NCI-H446 treated with DMSO at 0.1 percent for 48 hours (cell line): ENCODE measurements around the gene CTSH.
"Not testable (repeated sequence)": the region's sequence is repeated elsewhere in the genome, so short reads cannot be mapped to it uniquely, and the experiment has no call there.

Experiments used
- DNase-seq: peaks from one replicate; lab custom pipeline; 2025; lab: John Stamatoyannopoulos, UW

CTSH gene

DNA sequence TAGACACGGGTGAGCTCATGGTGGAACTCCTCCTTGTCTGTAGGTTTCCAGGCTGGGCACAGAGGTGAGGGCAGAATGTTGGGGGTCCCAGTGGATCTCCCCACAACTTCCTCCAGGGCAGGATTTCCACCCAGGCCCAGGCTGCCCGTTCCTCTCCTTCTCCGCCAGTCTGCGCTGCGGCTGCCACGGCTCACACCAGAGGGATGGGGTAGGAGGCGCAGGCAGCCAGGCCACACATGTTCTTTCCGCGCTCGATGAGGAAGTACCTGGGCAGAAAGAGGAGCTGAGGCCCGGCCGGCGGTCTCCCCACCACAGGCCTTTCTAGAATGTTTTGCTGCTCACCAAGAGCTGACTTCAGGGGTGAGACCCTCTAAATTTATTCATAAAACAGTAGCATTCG lies 22.9 kb downstream of the CTSH start:
- no peak for DNase-seq

DNA sequence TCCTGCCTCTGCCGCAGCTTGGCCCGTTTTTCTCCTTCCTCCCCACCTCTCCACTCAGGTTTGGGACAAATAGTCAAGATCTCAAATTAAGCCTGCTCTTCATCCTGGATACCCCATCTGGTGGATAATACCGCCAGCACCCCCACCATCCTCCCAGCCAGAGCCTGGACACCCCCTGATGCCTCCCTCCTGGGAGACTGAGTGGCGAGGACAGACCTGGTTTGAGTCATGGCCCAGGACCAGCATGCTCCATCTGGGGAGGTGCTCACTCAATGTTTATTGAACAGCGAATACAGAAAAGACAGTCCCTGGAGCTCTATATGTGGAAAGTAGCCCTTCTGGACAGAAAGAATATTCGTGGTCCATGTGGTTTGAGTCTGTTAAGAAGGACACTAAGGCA lies 23.3 kb downstream of the CTSH start:
- no peak for DNase-seq

DNA sequence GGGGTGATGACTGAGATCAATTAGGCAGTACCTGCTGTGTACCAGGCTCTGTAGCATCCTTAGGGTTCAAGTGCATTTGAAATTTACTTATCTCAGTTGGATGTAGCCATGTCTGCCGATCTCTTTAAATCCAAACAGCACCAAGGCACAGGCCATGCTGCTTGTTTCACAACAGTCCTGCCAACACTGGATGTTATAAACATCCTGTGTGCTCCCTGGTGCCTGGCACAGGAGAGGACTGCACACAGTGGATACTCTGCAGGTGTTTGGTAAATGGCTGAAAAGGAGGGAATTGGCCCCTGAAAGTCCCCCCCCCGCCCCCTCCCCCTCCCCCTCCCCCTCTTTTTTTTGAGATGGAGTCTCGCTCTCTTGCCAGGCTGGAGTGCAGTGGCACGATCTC lies 27.0 kb downstream of the CTSH start:
- no peak for DNase-seq

GRCh38 chr15:78916088-78916487 lies 28.8 kb downstream of the CTSH start:
- no peak for DNase-seq

DNA sequence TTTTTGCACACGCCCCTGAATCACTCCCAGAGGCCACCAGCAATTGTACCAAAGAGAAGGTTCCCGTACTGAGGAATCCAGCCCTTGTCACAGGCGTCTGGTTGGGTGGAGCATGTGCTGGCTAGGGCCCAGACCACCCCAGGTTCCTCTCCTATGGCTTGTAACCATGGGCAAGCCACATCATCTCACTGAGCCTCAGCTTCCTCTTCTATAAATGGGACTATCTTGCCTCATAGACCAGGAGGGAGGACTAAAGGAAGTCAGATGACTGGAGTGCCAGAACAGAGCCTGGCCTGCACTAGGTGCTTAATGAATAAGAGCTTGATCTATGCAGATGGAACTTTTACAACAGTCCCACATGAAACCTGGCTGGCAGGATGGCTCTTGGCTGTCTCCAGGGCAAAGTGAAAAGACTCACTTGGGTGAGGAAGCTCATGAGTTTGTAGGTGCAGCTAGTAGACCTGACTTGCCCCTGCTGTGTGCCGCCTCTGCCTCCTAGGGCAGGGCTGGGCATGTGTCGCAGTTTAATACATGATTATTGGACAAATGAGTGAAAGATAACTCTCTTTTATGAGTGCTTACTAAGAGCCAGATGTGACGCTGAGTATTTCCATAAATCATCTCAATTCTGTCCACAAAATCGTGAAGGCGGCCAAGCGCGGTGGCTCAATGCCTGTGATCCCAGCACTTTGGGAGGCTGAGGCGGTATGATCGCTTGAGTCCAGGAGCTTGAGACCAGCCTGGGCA lies 29.3 kb downstream of the CTSH start:
- no peak for DNase-seq

DNA sequence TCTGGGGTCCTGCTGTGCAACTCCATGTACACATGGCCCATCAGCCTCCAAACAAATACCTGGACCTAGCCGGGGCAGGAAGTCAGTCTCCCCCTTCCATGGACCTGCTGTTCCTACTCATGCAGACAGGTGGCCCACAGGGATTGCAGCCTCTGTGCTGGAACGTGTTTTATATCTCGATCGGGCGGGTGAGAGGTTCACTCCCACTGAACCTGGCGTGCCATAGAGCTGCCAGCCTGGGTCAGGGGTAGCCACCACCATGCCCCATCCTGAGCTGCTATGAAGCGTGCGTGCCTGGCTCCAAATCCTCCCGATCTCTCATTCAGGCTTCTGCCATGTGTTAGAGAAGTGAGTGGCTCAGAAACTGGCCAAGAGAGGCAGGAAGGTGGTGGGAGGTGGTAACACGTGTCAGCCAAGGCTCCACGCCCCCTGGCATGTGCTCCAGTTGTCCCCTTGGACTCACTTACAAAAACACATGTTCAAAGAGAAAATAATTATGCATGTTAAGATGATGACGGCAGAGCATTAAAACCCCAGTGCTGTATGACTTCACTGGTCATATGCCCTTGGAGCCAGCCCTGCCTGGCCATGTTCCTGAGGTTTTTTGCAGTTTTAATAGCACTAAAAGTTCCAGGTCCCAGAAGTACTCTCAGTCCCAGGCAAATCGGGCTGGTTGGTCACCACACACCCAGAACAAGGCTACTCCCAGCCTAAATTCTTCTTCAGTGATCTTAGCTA lies 30.6 kb downstream of the CTSH start:
- no peak for DNase-seq

- DNase-seq, result no peak
Measured at GRCh38 chr15:78913012-78913411, 31.8 kb downstream of the CTSH start.

DNA sequence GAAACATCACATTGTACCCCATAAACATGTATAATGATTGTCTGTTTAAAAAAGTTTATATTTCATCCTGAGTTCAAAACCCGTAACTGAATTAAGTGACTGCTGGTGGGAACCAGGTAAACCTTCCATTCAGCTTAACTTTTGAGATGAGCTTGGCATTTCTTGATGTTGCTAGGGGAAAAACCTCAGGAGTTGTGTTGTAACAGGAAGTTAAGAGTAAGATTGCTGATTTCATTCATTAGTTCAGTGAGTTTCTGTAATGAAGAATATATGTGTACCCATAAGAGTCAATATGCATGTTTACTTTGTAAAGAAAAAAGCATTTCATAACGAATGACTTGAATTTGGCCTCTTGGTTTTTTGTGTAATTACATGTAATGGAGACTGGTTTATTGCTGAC lies 32.5 kb downstream of the CTSH start:
- DNase-seq, result no peak

- no peak for DNase-seq
Measured at GRCh38 chr15:78910271-78910670, 34.6 kb downstream of the CTSH start.

GRCh38 chr15:78909791-78910228 lies 35.0 kb downstream of the CTSH start:
- no peak for DNase-seq

- DNase-seq, result no peak
Measured at GRCh38 chr15:78909160-78909695, 35.6 kb downstream of the CTSH start.

GRCh38 chr15:78907577-78907976 lies 37.3 kb downstream of the CTSH start:
- no peak for DNase-seq

DNA sequence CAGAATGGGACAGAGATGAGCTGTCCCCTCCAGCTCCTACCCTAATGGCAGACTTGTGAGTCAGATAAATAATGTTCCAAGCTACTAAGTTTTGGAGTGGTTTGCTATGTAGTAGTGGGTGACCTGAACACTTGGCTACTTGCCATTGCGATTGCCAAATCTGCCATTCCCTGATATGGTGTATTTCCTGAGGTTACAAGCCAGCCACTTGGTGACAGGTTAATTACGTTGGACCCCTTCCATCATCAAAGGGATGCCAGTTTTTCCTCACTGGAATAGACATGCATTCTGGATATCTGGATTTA lies 38.6 kb downstream of the CTSH start:
- no peak for DNase-seq

DNA sequence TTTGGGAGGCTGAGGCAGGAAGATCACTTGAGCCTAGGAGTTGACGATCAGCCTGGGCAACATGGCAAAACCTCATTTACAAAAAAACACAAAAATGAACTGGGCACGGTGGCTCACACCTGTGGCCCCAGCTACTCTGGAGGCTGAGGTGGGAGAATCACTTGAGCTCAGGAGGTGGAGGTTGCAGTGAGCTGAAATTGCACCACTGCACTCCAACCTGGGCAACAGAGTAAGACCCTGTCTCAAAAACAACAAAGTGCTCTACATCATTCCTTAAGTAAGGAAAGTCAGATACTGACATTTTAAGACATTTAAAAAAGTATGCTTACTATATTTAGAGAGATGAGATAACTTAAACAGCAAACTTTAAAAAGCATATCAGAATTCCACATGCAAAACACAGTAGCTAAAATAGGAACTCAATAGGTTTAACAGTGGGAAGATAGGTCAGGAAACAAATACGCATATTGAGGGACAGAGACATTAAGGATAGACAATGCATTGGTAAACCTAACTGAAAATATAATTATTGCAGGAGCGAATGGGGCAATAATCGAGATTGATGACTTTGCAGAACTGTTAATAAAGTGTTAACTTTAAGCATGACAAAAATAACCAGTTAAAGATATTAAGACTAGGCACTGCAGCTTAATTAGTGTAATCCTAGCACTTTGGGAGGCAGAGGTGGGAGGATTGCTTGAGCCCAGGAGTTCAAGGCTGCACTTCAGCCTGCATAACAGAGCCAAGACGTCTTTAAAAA lies 40.1 kb downstream of the CTSH start:
- DNase-seq, result no peak

DNA sequence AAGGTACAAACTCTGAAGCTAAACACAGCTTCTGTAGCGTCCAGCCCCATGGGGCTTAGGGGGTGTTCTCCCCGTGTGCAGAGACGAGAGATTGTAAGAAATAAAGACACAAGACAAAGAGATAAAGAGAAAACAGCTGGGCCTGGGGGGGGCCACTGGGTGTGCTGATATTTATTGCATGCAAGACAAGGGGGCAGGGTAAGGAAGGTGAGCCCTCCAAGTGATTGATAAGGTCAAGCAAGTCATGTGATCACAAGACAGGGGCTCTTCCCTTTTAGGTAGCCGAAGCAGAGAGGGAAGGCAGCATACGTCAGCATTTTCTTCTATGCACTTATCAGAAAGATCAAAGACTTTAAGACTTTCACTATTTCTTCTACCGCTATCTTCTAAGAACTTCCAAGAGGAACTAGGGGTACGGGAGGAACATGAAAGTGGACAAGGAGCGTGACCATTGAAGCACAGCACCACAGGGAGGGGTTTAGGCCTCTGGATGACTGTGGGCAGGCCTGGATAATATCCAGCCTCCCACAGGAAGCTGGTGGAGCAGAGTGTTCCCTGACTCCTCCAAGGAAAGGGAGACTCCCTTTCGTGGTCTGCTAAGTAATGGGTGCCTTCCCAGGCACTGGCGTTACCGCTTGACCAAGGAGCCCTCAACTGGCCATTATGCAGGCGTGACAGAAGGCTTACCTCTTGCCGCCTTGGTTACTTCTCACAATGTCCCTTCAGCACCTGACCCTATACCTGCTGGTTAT lies 42.4 kb downstream of the CTSH start:
- DNase-seq, result not testable (repeated sequence)

- DNase-seq, result not testable (repeated sequence)
Measured at GRCh38 chr15:78900819-78901533, 43.9 kb downstream of the CTSH start.

- no peak for DNase-seq
Measured at GRCh38 chr15:78898540-78898939, 46.3 kb downstream of the CTSH start.

GRCh38 chr15:78895471-78895870 lies 49.4 kb downstream of the CTSH start:
- no peak for DNase-seq

DNA sequence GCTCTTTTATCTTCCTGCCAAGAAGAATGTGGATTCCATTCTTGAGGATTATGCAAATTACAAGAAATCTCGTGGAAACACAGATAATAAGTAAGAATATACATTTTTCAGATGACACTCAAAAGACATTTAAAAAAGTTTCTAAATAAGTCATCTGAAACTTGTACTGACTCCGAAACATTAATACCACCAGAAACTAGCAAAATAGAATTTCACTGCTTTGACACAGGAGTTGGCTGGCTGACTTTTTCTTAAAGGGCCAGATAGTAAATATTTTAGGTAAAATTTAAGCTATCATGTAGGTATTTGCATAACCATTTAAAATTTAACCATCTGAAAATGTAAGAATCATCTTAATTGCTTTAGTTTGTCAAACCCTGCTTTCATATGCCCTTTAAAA lies 51.3 kb downstream of the CTSH start:
- DNase-seq, result no peak

- no peak for DNase-seq
Measured at GRCh38 chr15:78889000-78889399, 55.8 kb downstream of the CTSH start.

- DNase-seq, result no peak
Measured at GRCh38 chr15:78881681-78882080, 63.2 kb downstream of the CTSH start.
